Epithelial cell of esophagus (primary cell): Measurements from ENCODE around the gene HEXIM1.

Experiments
- DNase-seq: peaks from one replicate; pipeline ENCODE4 v3.0.0; 2010; ENCODE audit warnings: low read depth
- H3K4me3 ChIP-seq: 2 replicates; pipeline ENCODE4 v1.5.1; 2011; ENCODE audit warnings: mild to moderate bottlenecking, low read length, control low read depth
- CTCF ChIP-seq: IDR thresholded peaks from 2 replicates; pipeline ENCODE4 v1.5.1; 2011; ENCODE audit warnings: low read depth, mild to moderate bottlenecking, low read length, control low read depth, inconsistent platforms; ENCODE audit not compliant: insufficient read depth; ENCODE audit errors: missing control alignments

HEXIM1 gene

GRCh38 chr17:45104029-45104428 lies 44.2 kb upstream of the HEXIM1 start:
- TF ChIP-seq CTCF = no peak
- no peak overlapping the region for H3K4me3 ChIP-seq
- DNase-seq = no peak

DNA sequence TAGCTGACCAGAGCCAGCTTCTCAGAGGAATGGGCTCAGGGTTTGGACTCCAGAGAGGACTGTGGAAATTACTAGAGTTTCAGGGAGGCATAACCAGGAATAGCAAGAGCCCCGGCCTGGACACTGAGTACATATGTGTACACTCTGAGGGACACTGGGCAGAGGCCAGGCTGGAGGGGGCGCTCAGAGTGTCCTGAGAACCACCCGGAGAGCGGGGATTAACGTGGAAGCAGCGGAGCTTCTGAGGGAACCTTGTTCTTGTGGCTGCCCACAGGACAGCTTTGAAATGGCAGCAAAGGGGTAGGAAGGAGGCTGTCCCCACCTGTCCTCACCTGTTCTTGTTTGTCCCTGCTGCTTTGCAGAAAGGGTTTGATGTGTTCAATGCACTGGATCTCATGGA lies 43.8 kb upstream of the HEXIM1 start:
- DNase-seq = no peak
- no peak for TF ChIP-seq CTCF
- no peak overlapping the region for H3K4me3 ChIP-seq

- no peak for TF ChIP-seq CTCF
- no peak overlapping the region for H3K4me3 ChIP-seq
- no peak for DNase-seq
Measured at GRCh38 chr17:45104907-45105624, 43.2 kb upstream of the HEXIM1 start.

- H3K4me3 ChIP-seq = no peak overlapping the region
- TF ChIP-seq CTCF = no peak
- no peak for DNase-seq
Measured at GRCh38 chr17:45106096-45106495, 42.2 kb upstream of the HEXIM1 start.

DNA sequence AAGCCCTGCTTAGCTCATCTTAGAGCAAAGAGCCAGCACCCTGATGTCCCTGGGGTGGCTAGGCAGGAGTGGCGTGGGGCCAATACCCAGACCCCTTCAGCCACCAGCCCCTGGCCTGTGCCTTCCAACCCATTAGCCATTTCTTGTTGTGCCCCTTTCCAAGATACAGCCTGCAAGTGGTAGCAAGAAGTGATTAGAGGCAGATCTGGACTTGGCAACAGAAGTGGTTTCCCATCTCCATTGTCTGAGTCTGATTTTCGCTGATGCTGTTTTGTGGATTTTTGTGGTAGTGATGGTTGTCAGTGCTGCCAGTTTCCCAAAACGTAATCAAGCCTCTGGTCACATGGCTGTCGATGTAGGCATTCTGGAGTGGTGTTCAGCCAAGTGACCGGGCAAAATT lies 41.7 kb upstream of the HEXIM1 start:
- no peak for DNase-seq
- no peak for TF ChIP-seq CTCF

DNA sequence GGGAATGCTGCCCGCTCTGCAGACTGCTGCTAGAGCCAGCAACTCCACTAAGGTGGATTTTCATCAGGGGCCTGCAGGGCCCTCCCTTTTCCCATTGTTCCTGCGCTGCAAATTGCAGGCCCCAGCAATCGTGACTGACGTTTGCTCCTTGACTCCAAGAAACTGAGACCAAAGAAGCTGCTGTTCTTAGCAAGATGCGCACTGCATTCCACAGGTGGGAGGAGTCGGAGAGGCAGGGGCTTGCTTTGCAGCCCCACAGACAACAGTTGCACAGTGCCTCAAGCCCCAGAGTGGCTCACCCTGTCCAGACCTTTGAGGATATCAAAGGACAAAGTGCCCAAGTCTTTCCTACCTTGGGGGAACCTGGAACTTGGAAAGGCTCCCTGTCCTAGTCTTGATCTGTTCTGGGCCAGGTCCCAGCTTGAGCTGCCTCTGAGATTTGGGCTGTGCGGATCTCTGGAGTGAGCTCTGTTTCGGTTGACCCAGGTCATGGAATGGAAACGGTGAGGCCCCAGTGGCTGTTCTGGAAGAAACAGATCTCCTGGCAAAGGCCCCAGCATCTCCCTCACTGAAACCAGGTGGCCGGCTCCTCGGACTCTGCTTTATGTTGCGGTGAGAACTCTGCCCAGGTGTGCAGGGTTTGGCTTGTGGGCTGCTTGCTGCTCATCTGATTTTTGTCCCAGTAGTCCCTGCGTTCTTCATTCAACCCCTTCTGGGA lies 40.8 kb upstream of the HEXIM1 start:
- no peak for TF ChIP-seq CTCF
- DNase-seq = no peak
- no peak overlapping the region for H3K4me3 ChIP-seq

More for the DNA sequence above, 41.7 kb upstream of the HEXIM1 start:
- H3K4me3 ChIP-seq = no peak overlapping the region

GRCh38 chr17:45108051-45108450 lies 40.2 kb upstream of the HEXIM1 start:
- DNase-seq = no peak
- H3K4me3 ChIP-seq = no peak overlapping the region
- no peak for TF ChIP-seq CTCF
